Measurements from ENCODE around the gene EXOC4.

EXOC4 gene

GRCh38 chr7:133290041-133290440 lies 37.2 kb downstream of the EXOC4 start:
- Histone ChIP-seq H4K20me1 (ENCODE audit: insufficient read depth, low read length, poor library complexity, severe bottlenecking) (no peaks in the 10 kb centered on the region), H3K4me2 (ENCODE audit: low read depth, low read length, poor library complexity, severe bottlenecking) (no peak overlapping the region), H3K4me1 (ENCODE audit: insufficient read depth, low read length, poor library complexity, severe bottlenecking) (no peaks in the 10 kb centered on the region), H3K9me2 (replicated peaks; ENCODE audit: low read depth, low read length) (no peaks in the 10 kb centered on the region), H3K9ac (ENCODE audit: low read depth, low read length, poor library complexity, severe bottlenecking) (no peak overlapping the region), H3F3A (ENCODE audit: low read depth) (no peaks in the 10 kb centered on the region), H3K27me3 (ENCODE audit: insufficient read depth, low read length, poor library complexity, severe bottlenecking) (no peaks in the 10 kb centered on the region), H3K9me3 (ENCODE audit: insufficient read depth, low read depth, low read length) (no peaks in the 10 kb centered on the region), H2AFZ (ENCODE audit: low read length) (no peak overlapping the region), H3K4me3 (ENCODE audit: low read length, poor library complexity, severe bottlenecking) (no peak overlapping the region), H3K79me2 (ENCODE audit: insufficient read depth, low read length) (no peaks in the 10 kb centered on the region), H3K36me3 (ENCODE audit: insufficient read depth, low read length) (peaks cover 34% of the 10 kb centered on the region; the same call in 1 of the 2 replicates)
- no peak for TF ChIP-seq EZH2phosphoT487 (IDR thresholded peaks at IDR 0.05; ENCODE audit: borderline replicate concordance)
- no peak for TF ChIP-seq CTCF (conservative IDR thresholded peaks at IDR 0.05; ENCODE audit: low read length)

GRCh38 chr7:133290676-133291333 lies 37.9 kb downstream of the EXOC4 start:
- Histone ChIP-seq H3F3A (ENCODE audit: low read depth) (no peaks in the 10 kb centered on the region), H2AFZ (ENCODE audit: low read length) (no peak overlapping the region), H3K27me3 (ENCODE audit: insufficient read depth, low read length, poor library complexity, severe bottlenecking) (no peaks in the 10 kb centered on the region), H3K4me1 (ENCODE audit: insufficient read depth, low read length, poor library complexity, severe bottlenecking) (no peaks in the 10 kb centered on the region), H3K9me2 (replicated peaks; ENCODE audit: low read depth, low read length) (no peaks in the 10 kb centered on the region), H4K20me1 (ENCODE audit: insufficient read depth, low read length, poor library complexity, severe bottlenecking) (no peaks in the 10 kb centered on the region), H3K9ac (ENCODE audit: low read depth, low read length, poor library complexity, severe bottlenecking) (no peak overlapping the region), H3K36me3 (ENCODE audit: insufficient read depth, low read length) (peaks cover 34% of the 10 kb centered on the region; the same call in 1 of the 2 replicates), H3K4me3 (ENCODE audit: low read length, poor library complexity, severe bottlenecking) (no peak overlapping the region), H3K79me2 (ENCODE audit: insufficient read depth, low read length) (no peaks in the 10 kb centered on the region), H3K4me2 (ENCODE audit: low read depth, low read length, poor library complexity, severe bottlenecking) (no peak overlapping the region), H3K9me3 (ENCODE audit: insufficient read depth, low read depth, low read length) (no peaks in the 10 kb centered on the region)
- TF ChIP-seq EZH2phosphoT487 (IDR thresholded peaks at IDR 0.05; ENCODE audit: borderline replicate concordance) (no peak), CTCF (conservative IDR thresholded peaks at IDR 0.05; ENCODE audit: low read length) (no peak)

- Histone ChIP-seq H3K4me1 (ENCODE audit: insufficient read depth, low read length, poor library complexity, severe bottlenecking) (no peaks in the 10 kb centered on the region), H3K36me3 (ENCODE audit: insufficient read depth, low read length) (peaks cover 34% of the 10 kb centered on the region; the same call in 1 of the 2 replicates), H2AFZ (ENCODE audit: low read length) (no peak overlapping the region), H3K9ac (ENCODE audit: low read depth, low read length, poor library complexity, severe bottlenecking) (no peak overlapping the region), H3K27me3 (ENCODE audit: insufficient read depth, low read length, poor library complexity, severe bottlenecking) (no peaks in the 10 kb centered on the region), H3K9me3 (ENCODE audit: insufficient read depth, low read depth, low read length) (no peaks in the 10 kb centered on the region), H3F3A (ENCODE audit: low read depth) (no peaks in the 10 kb centered on the region), H4K20me1 (ENCODE audit: insufficient read depth, low read length, poor library complexity, severe bottlenecking) (no peaks in the 10 kb centered on the region), H3K4me2 (ENCODE audit: low read depth, low read length, poor library complexity, severe bottlenecking) (no peak overlapping the region), H3K9me2 (replicated peaks; ENCODE audit: low read depth, low read length) (no peaks in the 10 kb centered on the region), H3K79me2 (ENCODE audit: insufficient read depth, low read length) (0 out of 2 replicates have a peak, but pooled peaks cover 6% of the 10 kb centered on the region), H3K4me3 (ENCODE audit: low read length, poor library complexity, severe bottlenecking) (no peak overlapping the region)
- TF ChIP-seq CTCF (conservative IDR thresholded peaks at IDR 0.05; ENCODE audit: low read length) (no peak), EZH2phosphoT487 (IDR thresholded peaks at IDR 0.05; ENCODE audit: borderline replicate concordance) (no peak)
Observed at GRCh38 chr7:133292631-133293030, 39.8 kb downstream of the EXOC4 start.
